MCF 10A (cell line): Measurements from ENCODE around the gene RBBP7. TPM values are rescaled to one million over a fixed set of nuclear protein-coding genes. Genes with fewer than 3 reads are reported as not detected.

Experiments
- BruUV-seq: library from RNA; stranded (reverse); fragments of 400-500 nt; replicated peaks from 2 replicates; lab custom pipeline; 2021; lab: Mats Ljungman, UMichigan
- CTCF ChIA-PET: fragments of 300-600 bp; sonication (Branson Sonifier 250); formaldehyde crosslinking; extraction: SDS; loops from one replicate; lab custom pipeline; 2021; ENCODE audit warnings: antibody characterized with exemption, inconsistent platforms; lab: Yijun Ruan, JAX
- POLR2A ChIA-PET: fragments of 300-600, 350-650 bp; sonication (Branson Sonifier 250); formaldehyde crosslinking; extraction: SDS; loops from one replicate; lab custom pipeline; 2020; ENCODE audit warnings: antibody characterized with exemption, inconsistent platforms; lab: Yijun Ruan, JAX
- DNase-seq: peaks from one replicate; pipeline ENCODE4 v3.0.0-alpha.2; 2018; ENCODE audit not compliant: unreplicated experiment
- H3K27ac Mint-ChIP-seq: one replicate; pipeline ENCODE4 v1.8.0; 2022; ENCODE audit warnings: mild to moderate bottlenecking, low read depth, mixed read lengths; ENCODE audit not compliant: unreplicated experiment
- H3K27me3 Mint-ChIP-seq: one replicate; pipeline ENCODE4 v1.8.0; 2022; ENCODE audit warnings: mixed read lengths; ENCODE audit not compliant: insufficient read depth, unreplicated experiment
- H3K36me3 Mint-ChIP-seq: one replicate; pipeline ENCODE4 v1.8.0; 2022; ENCODE audit warnings: mild to moderate bottlenecking, moderate library complexity, mixed read lengths; ENCODE audit not compliant: insufficient read depth, unreplicated experiment
- H3K4me1 Mint-ChIP-seq: one replicate; pipeline ENCODE4 v1.8.0; 2022; ENCODE audit warnings: mixed read lengths; ENCODE audit not compliant: insufficient read depth, unreplicated experiment
- H3K4me3 Mint-ChIP-seq: one replicate; pipeline ENCODE4 v1.8.0; 2022; ENCODE audit warnings: mild to moderate bottlenecking, moderate library complexity, mixed read lengths; ENCODE audit not compliant: unreplicated experiment
- H3K9me3 Mint-ChIP-seq: one replicate; pipeline ENCODE4 v1.8.0; 2022; ENCODE audit warnings: mixed read lengths; ENCODE audit not compliant: unreplicated experiment
- CTCF ChIP-seq: fragments of 200-600 bp; IDR thresholded peaks from one replicate; pipeline ENCODE4 v1.8.0; 2022; ENCODE audit warnings: antibody characterized with exemption, mild to moderate bottlenecking; ENCODE audit not compliant: unreplicated experiment
- intact Hi-C: fragments of 100-400 bp; cut with micrococcal nuclease; formaldehyde crosslinking; loops from 2 replicates; pipeline ENCODE4 v1.14.1; 2022
- total RNA-seq: library from RNA; stranded (reverse); gene quantifications from 2 replicates; pipeline ENCODE4 v1.2.3, GENCODE V29; 2022

Gene RBBP7
- total RNA-seq, 1 experiment from 2014 or later, result 95.2 TPM

GRCh38 chrX:16834806-16835205 lies 35.4 kb downstream of the RBBP7 start:
- Mint-ChIP-seq H3K4me1 (peaks cover 15% of the 10 kb centered on the region), H3K27me3 (no peaks in the 10 kb centered on the region), H3K4me3 (no peak overlapping the region), H3K9me3 (no peaks in the 10 kb centered on the region), H3K36me3 (peaks cover 62% of the 10 kb centered on the region), H3K27ac (no peak overlapping the region)
- intact Hi-C loops, result no loop called here
- ChIA-PET POLR2A (interaction anchor here (0.6 kb wide), 1 partner anchor 12 kb away, joined by 3 read pairs; no protein-coding TSS in a partner anchor), CTCF (interaction anchor here (0.6 to 1.2 kb wide), 4 partner anchors 9 to 212 kb away, joined by 3 to 4 read pairs (median 4); no protein-coding TSS in a partner anchor)
- BruUV-seq, result no TSS peak
- no peak for DNase-seq
- TF ChIP-seq CTCF, result no peak

- BruUV-seq, result no TSS peak
- H3K4me1 Mint-ChIP-seq, result peaks cover 2% of the 10 kb centered on the region
- POLR2A ChIA-PET, result no interaction called here
- DNase-seq, result no peak
- no peak overlapping the region for H3K4me3 Mint-ChIP-seq
- TF ChIP-seq CTCF, result no peak
- CTCF ChIA-PET, result interaction anchor here (0.8 to 1.5 kb wide), 6 partner anchors 9 to 214 kb away, joined by 3 to 4 read pairs (median 3); no protein-coding TSS in a partner anchor
- H3K27ac Mint-ChIP-seq, result peak overlapping the region; percentile 29
- intact Hi-C loops, result no loop called here
- H3K27me3 Mint-ChIP-seq, result no peaks in the 10 kb centered on the region
- peaks cover 71% of the 10 kb centered on the region for H3K36me3 Mint-ChIP-seq
- no peaks in the 10 kb centered on the region for H3K9me3 Mint-ChIP-seq
Measured at GRCh38 chrX:16832301-16832700, 37.9 kb downstream of the RBBP7 start.

- peaks cover 5% of the 10 kb centered on the region for H3K4me1 Mint-ChIP-seq
- no peaks in the 10 kb centered on the region for H3K27me3 Mint-ChIP-seq
- no peaks in the 10 kb centered on the region for H3K9me3 Mint-ChIP-seq
- peak; percentile 88 for DNase-seq
- peaks cover 79% of the 10 kb centered on the region for H3K36me3 Mint-ChIP-seq
- ChIA-PET POLR2A (interaction anchor here (0.6 to 4.3 kb wide), 11 partner anchors 8 to 252 kb away, joined by 3 to 31 read pairs (median 9); partner anchors contain the start of genes RBBP7 and SYAP1), CTCF (interaction anchor here (0.5 to 6.2 kb wide), 11 partner anchors 11 to 1375 kb away, joined by 3 to 87 read pairs (median 4); no protein-coding TSS in a partner anchor)
- H3K4me3 Mint-ChIP-seq, result no peak overlapping the region
- no TSS peak for BruUV-seq
- H3K27ac Mint-ChIP-seq, result peak overlapping the region; percentile 69
- TF ChIP-seq CTCF, result no peak
- intact Hi-C loops, result loop anchor here (10.0 kb wide), 1 partner anchor 256 kb away; no protein-coding TSS in a partner anchor
Measured at GRCh38 chrX:16828124-16828908, 41.8 kb downstream of the RBBP7 start.

GRCh38 chrX:16827225-16827624 lies 42.9 kb downstream of the RBBP7 start:
- no peak for TF ChIP-seq CTCF
- BruUV-seq, result no TSS peak
- no peaks in the 10 kb centered on the region for H3K27me3 Mint-ChIP-seq
- H3K9me3 Mint-ChIP-seq, result no peaks in the 10 kb centered on the region
- peak overlapping the region; percentile 23 for H3K27ac Mint-ChIP-seq
- peak; percentile 52 for DNase-seq
- peaks cover 79% of the 10 kb centered on the region for H3K36me3 Mint-ChIP-seq
- intact Hi-C loops, result loop anchor here (10.0 kb wide), 1 partner anchor 258 kb away; no protein-coding TSS in a partner anchor
- POLR2A ChIA-PET, result interaction anchor here (0.6 to 4.3 kb wide), 9 partner anchors 12 to 253 kb away, joined by 3 to 31 read pairs (median 6); partner anchors contain the start of genes RBBP7 and SYAP1
- peaks cover 13% of the 10 kb centered on the region for H3K4me1 Mint-ChIP-seq
- CTCF ChIA-PET, result interaction anchor here (0.6 to 6.2 kb wide), 16 partner anchors 10 to 1171 kb away, joined by 3 to 87 read pairs (median 6); no protein-coding TSS in a partner anchor
- H3K4me3 Mint-ChIP-seq, result peak overlapping the region; percentile 23
